GM19452 (cell line): ENCODE measurements around the gene ME3.
"Not testable (repeated sequence)": the region's sequence is repeated elsewhere in the genome, so short reads cannot be mapped to it uniquely, and the experiment has no call there.

Experiments
- ATAC-seq: cut with Tn5 transposase; IDR thresholded peaks from one replicate; pipeline ENCODE4 v1.9.1; 2021; ENCODE audit not compliant: unreplicated experiment

The ME3 gene

DNA sequence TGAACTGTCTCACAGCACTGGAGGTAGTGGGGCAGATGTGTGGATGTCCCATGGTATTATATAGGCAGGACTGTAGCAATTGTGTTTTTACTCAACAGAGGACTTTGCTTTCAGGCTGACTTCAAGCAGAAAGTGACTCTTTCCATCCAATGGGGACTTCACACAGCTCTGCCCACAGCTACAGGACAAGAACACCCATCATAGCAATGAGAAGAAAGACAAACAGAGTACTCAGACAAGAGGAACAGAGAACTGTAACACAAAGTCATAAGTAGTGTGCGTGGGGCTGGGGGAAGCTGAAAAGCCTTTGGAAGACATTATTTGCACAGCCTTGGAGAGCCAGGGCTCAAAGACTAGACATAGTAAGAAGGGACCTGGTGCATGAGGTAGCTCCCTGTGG is 227.4 kb downstream of the ME3 start:
- ATAC-seq, result no peak

DNA sequence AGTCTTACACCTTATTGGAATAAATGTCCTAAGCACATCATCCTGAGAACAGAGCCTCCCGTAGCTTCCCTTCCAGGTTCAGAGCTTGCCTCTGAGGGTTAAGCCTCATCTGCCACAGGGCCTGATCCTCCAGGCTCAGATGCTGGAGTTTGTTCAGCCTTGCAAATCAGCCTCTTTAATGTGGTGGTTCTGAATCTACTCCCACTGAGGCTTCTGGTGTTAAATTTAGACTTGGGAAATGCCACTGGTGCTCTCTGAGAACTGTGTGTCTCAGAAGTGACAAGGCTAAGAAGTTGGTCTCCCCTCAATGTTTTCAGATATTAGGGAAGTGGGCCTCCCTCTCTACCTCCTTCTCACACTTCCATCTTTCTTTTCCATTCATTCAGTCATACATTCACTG is 229.0 kb downstream of the ME3 start:
- no peak for ATAC-seq

DNA sequence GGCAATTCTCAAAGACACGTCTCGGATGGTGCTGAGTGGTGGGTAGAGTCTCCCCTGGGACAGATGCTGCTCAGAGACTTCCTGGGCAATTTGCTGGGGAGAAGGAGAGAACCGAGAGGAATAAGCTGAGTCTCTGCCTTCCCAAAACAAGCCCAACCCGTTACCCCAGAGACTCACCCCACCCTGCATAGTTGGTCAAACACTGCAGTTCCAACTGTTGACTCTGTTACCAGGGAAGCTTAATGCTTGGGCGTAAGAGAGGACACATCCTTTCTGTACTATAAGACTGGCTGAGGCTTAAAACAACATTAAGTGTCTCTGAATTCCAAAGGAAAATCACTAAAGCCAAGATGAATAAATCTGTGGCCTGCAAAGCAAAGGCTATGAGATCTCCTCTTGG is 229.6 kb downstream of the ME3 start:
- ATAC-seq, result no peak

GRCh38 chr11:86442420-86442819 is 230.0 kb downstream of the ME3 start:
- ATAC-seq, result no peak

- no peak for ATAC-seq
These were observed 231.6 kb downstream of the ME3 start for GRCh38 chr11:86440843-86441242.

DNA sequence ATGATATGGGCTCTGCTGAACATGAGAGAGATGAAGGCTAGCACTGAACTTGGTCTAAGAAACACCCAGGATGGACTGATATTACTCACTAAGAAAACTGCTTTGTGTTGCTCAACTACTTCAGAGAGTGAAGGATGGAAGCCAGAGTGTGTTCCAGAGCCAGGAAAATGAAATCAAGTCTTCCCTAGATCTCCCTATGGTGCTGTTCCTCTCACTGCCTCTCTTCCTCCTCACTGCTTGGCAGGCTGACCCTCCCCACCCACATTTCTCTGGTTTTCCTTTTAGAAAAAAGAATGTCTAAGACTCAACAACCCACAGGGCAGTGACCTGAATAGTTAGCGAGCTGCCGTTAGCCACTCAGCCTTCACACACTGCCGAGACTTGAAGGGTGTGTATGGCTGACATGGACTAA is 232.1 kb downstream of the ME3 start:
- no peak for ATAC-seq

DNA sequence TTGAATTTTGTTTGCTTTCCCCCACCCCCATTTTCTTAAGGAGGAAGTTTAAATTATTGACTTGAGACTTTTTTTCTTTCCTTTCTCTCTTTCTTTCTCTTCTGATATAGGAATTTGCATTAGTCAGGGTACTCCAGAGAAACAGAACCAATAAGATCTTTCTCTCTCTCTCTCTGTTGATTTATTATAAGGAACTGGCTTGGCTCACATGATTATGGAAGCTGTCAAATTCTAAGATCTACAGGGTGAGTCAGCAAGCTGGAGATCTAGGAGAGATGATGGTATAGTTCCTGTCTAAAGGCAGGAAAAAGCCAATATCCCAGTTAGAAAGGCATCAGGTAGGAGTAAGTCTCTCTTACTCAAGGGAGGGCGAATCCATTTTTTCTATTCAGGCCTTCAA is 233.7 kb downstream of the ME3 start:
- ATAC-seq, result no peak

- ATAC-seq, result no peak
These were observed 236.7 kb downstream of the ME3 start for GRCh38 chr11:86435711-86436110.

- not testable (repeated sequence) for ATAC-seq
These were observed 238.9 kb downstream of the ME3 start for GRCh38 chr11:86433361-86434095.

DNA sequence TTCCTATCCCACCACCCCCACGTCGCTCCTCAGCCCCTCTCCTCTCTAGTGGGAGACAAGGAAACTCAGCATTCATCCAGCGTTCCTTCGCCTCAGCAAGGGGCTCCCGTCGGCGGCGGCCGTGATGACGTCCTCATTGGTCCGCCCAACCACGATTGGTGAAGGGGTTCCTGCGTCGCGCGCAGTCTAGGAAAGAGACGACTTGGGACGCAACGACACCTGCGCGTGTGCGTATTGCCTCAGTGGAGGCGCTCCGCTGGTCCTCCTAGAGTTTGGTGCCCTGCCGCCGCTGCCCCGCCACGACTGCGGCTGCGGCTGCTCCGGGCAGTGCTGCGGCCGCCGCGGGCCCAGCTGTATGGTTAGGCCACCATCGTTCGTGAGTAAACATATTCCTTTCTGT is 241.2 kb downstream of the ME3 start:
- ATAC-seq, result no peak

GRCh38 chr11:86427441-86427840 is 245.0 kb downstream of the ME3 start:
- ATAC-seq, result no peak

- ATAC-seq, result not testable (repeated sequence)
These were observed 248.9 kb downstream of the ME3 start for GRCh38 chr11:86423488-86423887.

DNA sequence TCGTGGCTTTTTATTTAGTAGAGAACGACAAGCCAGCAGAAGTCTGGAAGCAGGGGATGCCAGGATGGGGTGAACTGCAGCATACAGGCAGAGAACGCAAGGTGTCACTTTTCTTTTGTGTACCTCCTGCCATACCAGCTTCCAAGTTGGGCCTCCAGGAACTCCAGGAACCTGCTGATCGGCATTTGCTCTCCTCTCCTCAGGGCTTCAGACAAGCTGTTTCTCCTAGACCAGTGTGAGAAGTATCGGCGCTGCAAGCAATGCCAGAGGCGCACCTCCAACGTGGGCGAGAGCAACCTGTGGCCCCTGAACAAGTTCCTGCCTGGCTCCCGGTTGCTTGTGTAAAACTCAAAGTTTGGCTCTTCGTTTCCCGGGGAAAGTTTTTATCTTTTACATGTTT is 250.0 kb downstream of the ME3 start:
- no peak for ATAC-seq

GRCh38 chr11:86421946-86422345 is 250.5 kb downstream of the ME3 start:
- no peak for ATAC-seq

GRCh38 chr11:86418917-86419316 is 253.5 kb downstream of the ME3 start:
- ATAC-seq, result no peak

DNA sequence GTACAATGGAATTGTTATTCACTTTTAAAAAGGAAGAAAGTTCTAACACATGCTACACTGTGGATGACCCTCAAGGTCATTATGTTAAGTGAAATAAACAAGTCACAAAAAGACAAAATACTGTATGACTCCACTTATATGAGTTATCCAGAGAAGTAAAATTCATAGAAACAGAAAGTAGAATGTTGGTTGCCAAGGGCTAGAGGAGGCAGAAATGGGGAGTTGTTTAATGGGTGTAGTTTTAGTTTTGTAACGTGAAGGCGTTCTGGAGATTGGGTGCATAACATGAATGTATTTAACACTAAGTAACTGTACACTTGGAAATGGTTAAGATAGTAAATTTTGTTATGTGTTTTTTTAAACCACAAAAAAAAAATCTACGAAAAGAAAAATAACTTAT is 253.9 kb downstream of the ME3 start:
- no peak for ATAC-seq

- no peak for ATAC-seq
These were observed 254.3 kb downstream of the ME3 start for GRCh38 chr11:86418106-86418505.

DNA sequence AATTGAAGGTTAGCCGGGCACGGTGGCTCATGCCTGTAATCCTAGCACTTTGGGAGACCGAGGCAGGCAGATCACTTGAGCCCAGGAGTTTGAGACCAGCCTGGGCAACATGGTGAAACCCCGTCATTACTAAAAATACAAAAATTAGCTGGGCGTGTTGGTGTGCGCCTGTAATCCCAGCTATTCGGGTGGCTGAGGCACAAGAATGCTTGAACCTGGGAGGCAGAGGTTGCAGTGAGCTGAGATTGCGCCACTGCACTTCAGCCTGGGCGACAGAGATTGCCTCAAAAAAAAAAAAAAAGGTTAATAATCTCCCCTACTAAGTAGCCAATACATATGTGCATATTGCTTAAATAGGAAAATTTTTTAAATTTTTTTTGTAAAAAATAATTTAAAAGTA is 255.5 kb downstream of the ME3 start:
- not testable (repeated sequence) for ATAC-seq

- no peak for ATAC-seq
These were observed 255.9 kb downstream of the ME3 start for GRCh38 chr11:86416494-86416893.

DNA sequence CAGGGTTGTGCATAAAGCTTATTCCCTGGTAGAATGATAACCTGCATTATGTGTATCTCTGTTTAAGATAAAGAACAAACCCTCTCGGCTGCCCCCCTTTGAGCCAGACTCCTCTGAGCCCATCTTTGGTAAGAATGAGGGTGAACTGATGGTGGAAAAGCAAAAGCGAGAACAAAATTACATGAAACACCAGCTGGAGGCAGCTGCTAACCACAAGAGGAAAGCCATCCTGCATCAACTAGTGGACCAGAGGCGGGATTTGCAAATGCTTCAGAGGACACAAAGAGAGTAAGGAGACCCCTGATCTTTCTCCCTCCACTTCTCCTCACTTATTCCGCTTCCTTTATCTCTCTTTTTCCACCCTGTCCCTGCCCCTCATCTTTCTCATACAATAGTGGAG is 257.4 kb downstream of the ME3 start:
- ATAC-seq, result no peak

DNA sequence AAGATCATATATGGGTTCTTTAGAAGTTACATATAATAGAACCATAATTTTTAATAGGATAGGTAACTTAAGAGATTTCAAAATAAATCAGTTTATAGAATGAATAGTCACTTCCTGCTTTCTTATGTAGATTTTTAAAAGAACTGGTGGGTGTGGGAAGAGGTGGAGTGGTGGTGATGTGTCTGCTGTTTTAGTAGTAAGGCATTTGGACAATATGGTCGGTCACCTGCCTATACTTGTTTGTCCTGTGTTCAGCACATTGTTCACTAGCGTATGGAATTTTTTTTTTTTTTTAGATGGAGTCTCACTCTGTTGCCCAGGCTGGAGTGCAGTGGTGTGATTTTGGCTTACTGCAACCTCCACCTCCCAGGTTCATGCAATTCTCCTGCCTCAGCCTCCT is 258.4 kb downstream of the ME3 start:
- ATAC-seq, result no peak

GRCh38 chr11:86408845-86409244 is 263.6 kb downstream of the ME3 start:
- ATAC-seq, result no peak

DNA sequence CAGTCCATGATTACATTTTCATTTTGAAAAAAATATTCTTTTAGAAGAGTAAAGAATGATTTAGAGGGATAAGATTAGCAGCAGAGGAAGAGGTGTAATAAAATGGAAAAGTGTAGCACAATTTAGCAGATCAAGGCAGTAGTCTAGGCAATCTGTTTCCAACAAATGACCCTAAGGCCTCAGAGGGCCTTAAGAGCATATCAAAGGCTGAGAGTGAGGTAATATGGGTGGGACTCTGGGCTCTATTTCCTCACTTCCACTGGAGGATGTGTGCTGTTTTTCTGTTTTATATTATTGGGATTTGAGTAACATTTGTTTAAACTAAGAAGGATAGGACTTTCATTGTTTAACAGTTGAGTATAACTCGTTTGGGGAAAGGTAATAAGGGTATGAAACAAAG is 269.0 kb downstream of the ME3 start:
- no peak for ATAC-seq
